Measurements from ENCODE around the gene ABCC1. TPM values are rescaled to one million over a fixed set of nuclear protein-coding genes. Genes with fewer than 3 reads are reported as not detected.

ABCC1 gene
- total RNA-seq, 2 experiments from 2014 or later: 42.9 to 44.8 TPM

- no peaks in the 10 kb centered on the region for H3K9me3 ChIP-seq (ENCODE audit: control insufficient read depth in 1 of 2, insufficient read depth in 1 of 2, low read length in 2 of 2)
- intact Hi-C loops (cut with DNase I, micrococcal nuclease): no loop called here
- H3K36me3 ChIP-seq (ENCODE audit: insufficient read depth, low read length): peaks cover 76% of the 10 kb centered on the region
- peaks cover 5% of the 10 kb centered on the region for H3K4me1 Mint-ChIP-seq (ENCODE audit: low read depth)
- no peak overlapping the region for H3K4me3 ChIP-seq (ENCODE audit: low read length)
- H3K27ac ChIP-seq (ENCODE audit: low read depth in 1 of 2, low read length in 2 of 2): no peak overlapping the region
- ChIA-PET CTCF (no interaction called here), POLR2A (no interaction called here)
- H3K9me3 Mint-ChIP-seq: no peaks in the 10 kb centered on the region
- H3K27me3 ChIP-seq (ENCODE audit: control insufficient read depth in 1 of 2, insufficient read depth in 2 of 2, low read length in 2 of 2): no peaks in the 10 kb centered on the region
- ATAC-seq (ENCODE audit: poor library complexity) (no peak), DNase-seq (no peak)
- H3K4me3 Mint-ChIP-seq: no peak overlapping the region
- H3K27ac Mint-ChIP-seq: no peak overlapping the region
- H3K4me1 ChIP-seq (ENCODE audit: insufficient read depth, low read length): no peaks in the 10 kb centered on the region
- H3K36me3 Mint-ChIP-seq (ENCODE audit: low read depth): peaks cover 84% of the 10 kb centered on the region
- no peaks in the 10 kb centered on the region for H3K27me3 Mint-ChIP-seq
- no peak for TF ChIP-seq CTCF (IDR thresholded peaks at IDR 0.05)
These were observed 69.3 kb downstream of the ABCC1 start for GRCh38 chr16:16018705-16019104.

DNA sequence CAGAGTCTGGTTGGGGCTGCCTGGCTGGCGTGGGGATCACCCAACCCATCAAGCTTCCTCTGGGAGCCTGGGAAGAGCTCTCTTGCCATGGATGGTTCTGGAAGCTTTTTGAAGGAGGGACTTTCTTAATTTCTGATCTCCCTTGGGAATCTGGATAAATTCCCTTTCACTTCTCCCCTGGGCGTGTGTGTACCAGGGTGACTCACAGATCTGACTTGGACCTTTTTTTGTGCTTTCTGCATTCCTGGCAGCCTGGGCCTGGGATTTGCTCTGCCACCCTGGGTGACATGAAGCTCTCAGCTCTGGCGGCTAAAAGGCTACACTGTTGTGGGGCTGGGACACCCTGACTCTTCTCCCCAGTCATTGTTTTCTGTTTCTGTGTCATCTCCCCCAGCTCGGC is 70.1 kb downstream of the ABCC1 start:
- ATAC-seq (ENCODE audit: poor library complexity): no peak
- CTCF ChIA-PET: no interaction called here
- Mint-ChIP-seq H3K4me1 (ENCODE audit: low read depth) (peaks cover 12% of the 10 kb centered on the region), H3K36me3 (ENCODE audit: low read depth) (peaks cover 79% of the 10 kb centered on the region), H3K27ac (no peak overlapping the region), H3K9me3 (no peaks in the 10 kb centered on the region), H3K27me3 (no peaks in the 10 kb centered on the region), H3K4me3 (no peak overlapping the region)
- TF ChIP-seq CTCF (IDR thresholded peaks at IDR 0.05): no peak
- H3K27ac ChIP-seq (ENCODE audit: low read depth in 1 of 2, low read length in 2 of 2): no peak overlapping the region
- POLR2A ChIA-PET: no interaction called here
- H3K4me3 ChIP-seq (ENCODE audit: low read length): no peak overlapping the region
- H3K9me3 ChIP-seq (ENCODE audit: control insufficient read depth in 1 of 2, insufficient read depth in 1 of 2, low read length in 2 of 2): no peaks in the 10 kb centered on the region
- intact Hi-C loops (cut with DNase I, micrococcal nuclease): no loop called here
- DNase-seq: no peak
- no peaks in the 10 kb centered on the region for H3K27me3 ChIP-seq (ENCODE audit: control insufficient read depth in 1 of 2, insufficient read depth in 2 of 2, low read length in 2 of 2)
- H3K4me1 ChIP-seq (ENCODE audit: insufficient read depth, low read length): peaks cover 3% of the 10 kb centered on the region
- peaks cover 73% of the 10 kb centered on the region for H3K36me3 ChIP-seq (ENCODE audit: insufficient read depth, low read length)

DNA sequence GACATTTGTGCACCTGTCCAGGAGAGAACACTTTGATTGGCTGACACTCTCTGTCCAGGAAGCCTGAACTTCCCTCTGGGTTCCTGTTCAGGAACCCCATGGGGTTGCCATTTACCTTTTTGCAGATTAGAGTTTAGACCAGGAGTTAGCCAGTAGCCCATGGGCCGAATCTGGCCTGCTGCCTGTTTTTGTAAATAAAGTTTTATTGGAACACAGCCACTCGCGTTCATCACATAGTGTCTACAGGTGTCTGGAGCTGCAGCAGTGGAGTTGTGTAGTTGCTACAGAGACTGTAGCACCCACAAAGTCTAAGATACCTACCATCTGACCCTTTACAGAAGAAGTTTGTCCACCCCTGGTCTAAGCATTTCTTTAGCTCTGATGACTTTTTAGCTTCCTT is 70.9 kb downstream of the ABCC1 start:
- Mint-ChIP-seq H3K27ac (no peak overlapping the region), H3K27me3 (no peaks in the 10 kb centered on the region), H3K4me3 (no peak overlapping the region), H3K36me3 (ENCODE audit: low read depth) (peaks cover 79% of the 10 kb centered on the region), H3K4me1 (ENCODE audit: low read depth) (peaks cover 20% of the 10 kb centered on the region), H3K9me3 (no peaks in the 10 kb centered on the region)
- intact Hi-C loops (cut with DNase I, micrococcal nuclease): no loop called here
- H3K27ac ChIP-seq (ENCODE audit: low read depth in 1 of 2, low read length in 2 of 2): no peak overlapping the region
- H3K4me1 ChIP-seq (ENCODE audit: insufficient read depth, low read length): peaks cover 11% of the 10 kb centered on the region
- no peak overlapping the region for H3K4me3 ChIP-seq (ENCODE audit: low read length)
- TF ChIP-seq CTCF (IDR thresholded peaks at IDR 0.05): no peak
- ChIA-PET CTCF (no interaction called here), POLR2A (no interaction called here)
- H3K36me3 ChIP-seq (ENCODE audit: insufficient read depth, low read length): peaks cover 66% of the 10 kb centered on the region
- H3K27me3 ChIP-seq (ENCODE audit: control insufficient read depth in 1 of 2, insufficient read depth in 2 of 2, low read length in 2 of 2): no peaks in the 10 kb centered on the region
- no peak for ATAC-seq (ENCODE audit: poor library complexity)
- H3K9me3 ChIP-seq (ENCODE audit: control insufficient read depth in 1 of 2, insufficient read depth in 1 of 2, low read length in 2 of 2): no peaks in the 10 kb centered on the region
- DNase-seq: no peak

All from CD4-positive, alpha-beta T cell (primary cell).